Small intestine (tissue), 7 donors: ENCODE results near the gene CEP112. TPM values are rescaled to one million over a fixed set of nuclear protein-coding genes. Genes with fewer than 3 reads are reported as not detected.

Experiments used
- DNase-seq, 2 donors: peaks; one replicate each; pipeline versions ENCODE4 v3.0.0 to v3.0.0-alpha.2; 2013
- FAIRE-seq: peaks from 2 replicates; lab custom pipeline; 2012; peaks lifted over from hg19 to GRCh38; lab: Jason Lieb, UNC
- H3K27ac ChIP-seq, 3 donors: one replicate each; pipeline ENCODE4 v1.5.1; 2013; ENCODE audit warnings: low read length in 2 of 3, mild to moderate bottlenecking in 2 of 3, control low read depth in 1 of 3, inconsistent platforms in 1 of 3, low read depth in 1 of 3, moderate library complexity in 1 of 3
- H3K27me3 ChIP-seq, 3 donors: one replicate each; pipeline ENCODE4 v1.6.1; 2013; ENCODE audit warnings: low read length in 3 of 3, inconsistent platforms in 1 of 3; ENCODE audit not compliant: control insufficient read depth in 3 of 3, insufficient read depth in 3 of 3
- H3K36me3 ChIP-seq, 3 donors: one replicate each; pipeline ENCODE4 v1.6.1; 2013; ENCODE audit warnings: low read length in 3 of 3, inconsistent platforms in 1 of 3, low read depth in 1 of 3, mild to moderate bottlenecking in 1 of 3, moderate library complexity in 1 of 3; ENCODE audit not compliant: control insufficient read depth in 3 of 3, insufficient read depth in 2 of 3
- H3K4me1 ChIP-seq, 3 donors: one replicate each; pipeline ENCODE4 v1.6.1; 2013; ENCODE audit warnings: low read length in 2 of 3, inconsistent platforms in 1 of 3, low read depth in 1 of 3, mild to moderate bottlenecking in 1 of 3, moderate library complexity in 1 of 3; ENCODE audit not compliant: control insufficient read depth in 3 of 3, insufficient read depth in 2 of 3
- H3K4me3 ChIP-seq, 3 donors: one replicate each; pipeline ENCODE4 v1.5.1; 2013; ENCODE audit warnings: low read length in 3 of 3, control low read depth in 1 of 3, inconsistent platforms in 1 of 3, low read depth in 1 of 3, mild to moderate bottlenecking in 1 of 3, moderate library complexity in 1 of 3
- H3K9me3 ChIP-seq, 2 donors: one replicate each; pipeline ENCODE4 v1.6.1; 2013; ENCODE audit warnings: low read depth in 1 of 2, low read length in 1 of 2; ENCODE audit not compliant: control insufficient read depth in 2 of 2, insufficient read depth in 1 of 2
- WGBS, 3 donors: extraction: QIAGEN DNeasy Blood & Tissue Kit; methylation state at CpG; one replicate each; pipeline ENCODE4 v1.1.7; 2013; 5-methylcytosine and 5-hydroxymethylcytosine counted together
- polyA plus RNA-seq, 4 donors: library from polyadenylated mRNA; stranded (reverse) in 3 of 4; unstranded in 1 of 4; fragments of 200-250 nt in 3 of 4; fragments of 120-200 nt in 1 of 4; gene quantifications; one replicate each; pipeline versions ENCODE4 v1.2.1 to v1.2.3, GENCODE V29; 2013
- donor health status: healthy with polysubstance abuse.
- donor health status: control.
- donor health status: control.
- donor health status: Bipolar disorder and iron deficiency.
- donor health status: healthy.

The CEP112 gene
- polyA plus RNA-seq, 4 donors, result 2.4 to 3.6 (median 3.5) TPM; not detected in 1

DNA sequence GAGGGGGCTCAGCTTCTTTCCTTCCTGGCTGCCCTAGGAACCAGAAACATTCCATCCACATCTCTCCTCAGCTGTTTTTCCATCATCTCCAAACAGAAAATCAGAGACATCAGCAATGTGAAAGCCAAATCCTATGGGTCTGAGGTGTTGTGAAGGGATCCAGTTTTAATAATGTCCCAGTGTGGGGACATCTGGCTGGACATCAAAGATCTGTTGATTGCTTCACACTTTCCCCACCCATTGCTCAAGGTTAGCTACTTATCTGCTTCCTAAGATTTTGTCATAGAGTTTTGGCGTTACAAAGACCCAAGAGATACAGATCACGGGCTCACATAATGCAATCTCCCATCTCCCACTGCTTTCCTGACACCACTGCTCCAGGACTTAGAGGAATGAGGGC, 582.6 kb downstream of the CEP112 start:
- WGBS, 3 donors, result 63 to 84% (median 68%) methylated on average over 2 of the region's 2 CpGs
- H3K4me1 ChIP-seq, result no peaks in the 10 kb centered on the region
- DNase-seq (no peak), FAIRE-seq (no peak)
- H3K27me3 ChIP-seq, result no peaks in the 10 kb centered on the region
- no peak overlapping the region for H3K4me3 ChIP-seq
- no peaks in the 10 kb centered on the region for H3K36me3 ChIP-seq
- no peaks in the 10 kb centered on the region for H3K9me3 ChIP-seq
- H3K27ac ChIP-seq, result no peak overlapping the region

DNA sequence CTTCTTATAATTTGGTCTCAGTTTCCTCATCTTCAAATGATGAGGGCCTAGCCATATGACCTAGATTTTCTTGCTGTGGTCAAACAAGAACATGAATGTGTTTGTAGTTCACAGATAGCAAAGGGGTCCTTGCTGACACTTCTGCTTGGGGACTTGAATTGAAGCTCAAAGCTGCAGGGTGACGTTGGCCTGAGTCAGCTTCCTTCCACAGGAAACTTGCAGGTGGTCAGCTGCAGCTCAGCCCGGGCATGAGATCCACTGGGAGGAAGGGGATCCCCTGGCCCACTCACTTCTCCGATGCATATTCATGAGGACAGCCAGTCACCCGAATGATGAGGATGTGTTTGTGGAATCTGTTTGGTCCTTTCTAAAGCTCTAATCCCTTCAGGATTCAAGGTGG, 587.9 kb downstream of the CEP112 start:
- Histone ChIP-seq H3K27ac (no peak overlapping the region), H3K36me3 (no peaks in the 10 kb centered on the region)
- no peak for FAIRE-seq

DNA sequence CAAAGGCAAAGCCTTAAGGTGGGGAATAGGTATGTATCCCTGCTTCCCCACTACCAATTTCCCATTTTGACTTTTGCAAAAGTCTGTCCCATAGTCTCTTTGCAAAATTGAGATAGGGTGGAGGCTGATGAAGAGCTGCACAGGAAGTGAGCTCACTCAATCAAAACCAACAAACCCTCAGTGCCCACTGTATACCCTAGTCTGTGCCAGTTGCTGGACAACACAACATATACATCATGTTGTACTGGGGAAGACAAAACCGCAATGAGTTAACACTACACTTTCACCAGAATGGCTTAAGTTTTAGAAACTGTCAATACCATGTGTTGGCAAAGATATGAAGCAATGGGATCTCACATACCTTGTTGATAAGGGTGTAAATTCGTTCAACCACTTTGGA, 590.1 kb downstream of the CEP112 start:
- Histone ChIP-seq H3K9me3 (no peaks in the 10 kb centered on the region), H3K4me3 (no peak overlapping the region), H3K36me3 (no peaks in the 10 kb centered on the region), H3K4me1 (no peaks in the 10 kb centered on the region), H3K27ac (no peak overlapping the region), H3K27me3 (no peaks in the 10 kb centered on the region)
- no peak for DNase-seq
- 78 to 89% (median 85%) methylated on average over 2 of the region's 2 CpGs for WGBS, 3 donors
- no peak for FAIRE-seq

More for the DNA sequence above, 587.9 kb downstream of the CEP112 start:
- Histone ChIP-seq H3K9me3 (no peaks in the 10 kb centered on the region), H3K4me3 (no peak overlapping the region), H3K27me3 (no peaks in the 10 kb centered on the region), H3K4me1 (no peaks in the 10 kb centered on the region)
- no peak for DNase-seq
- WGBS, 3 donors, result 58 to 72% (median 62%) methylated on average over 4 of the region's 4 CpGs

DNA sequence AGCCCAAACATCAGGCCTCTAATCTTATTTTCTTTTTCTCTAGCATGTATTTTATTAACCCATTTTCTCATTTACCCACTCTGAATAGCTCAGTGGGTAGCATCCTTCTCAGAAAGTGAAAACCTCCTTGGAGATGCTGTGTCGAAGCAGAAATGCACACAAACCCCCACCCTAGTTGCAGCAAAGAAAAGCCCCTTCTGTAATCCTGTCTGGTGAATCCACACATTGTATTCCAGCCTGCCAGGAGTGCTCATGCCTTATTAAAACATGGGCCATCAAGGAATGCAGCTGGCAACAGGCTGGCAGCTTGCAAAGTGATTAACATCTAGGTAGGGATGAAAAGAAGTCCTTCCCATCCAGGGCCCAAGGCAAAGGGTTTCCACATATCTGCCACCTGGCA, 590.8 kb downstream of the CEP112 start:
- Histone ChIP-seq H3K36me3 (no peaks in the 10 kb centered on the region), H3K9me3 (no peaks in the 10 kb centered on the region), H3K4me3 (no peak overlapping the region), H3K27ac (no peak overlapping the region), H3K4me1 (no peaks in the 10 kb centered on the region), H3K27me3 (no peaks in the 10 kb centered on the region)
- no peak for DNase-seq
- 83 to 100% (median 89%) methylated on average over 1 of the region's 1 CpG for WGBS, 3 donors
- FAIRE-seq, result no peak

DNA sequence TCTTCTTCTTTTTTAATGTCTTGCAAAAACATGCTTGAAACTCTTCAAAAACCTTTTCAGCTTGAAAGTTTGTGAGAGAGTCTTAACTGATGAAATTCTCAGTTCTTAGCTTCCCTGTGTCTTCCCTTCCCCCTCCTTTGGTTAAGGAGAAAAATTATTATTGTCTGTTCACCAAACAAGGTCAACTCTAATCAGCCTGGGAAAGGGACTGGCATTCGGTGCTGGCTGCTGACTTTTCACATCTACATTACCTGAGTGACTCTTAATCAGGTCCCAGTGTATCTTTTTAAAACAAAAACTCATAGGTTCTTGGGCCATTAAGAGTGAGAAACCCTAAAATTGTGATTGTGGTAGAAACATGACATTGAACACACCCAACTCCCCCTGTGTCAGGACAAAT, 591.4 kb downstream of the CEP112 start:
- Histone ChIP-seq H3K4me1 (no peaks in the 10 kb centered on the region), H3K27ac (no peak overlapping the region), H3K4me3 (no peak overlapping the region), H3K36me3 (no peaks in the 10 kb centered on the region), H3K9me3 (no peaks in the 10 kb centered on the region), H3K27me3 (no peaks in the 10 kb centered on the region)
- no peak for DNase-seq
- 23 to 47% (median 42%) methylated on average over 1 of the region's 1 CpG for WGBS, 3 donors
- FAIRE-seq, result no peak

DNA sequence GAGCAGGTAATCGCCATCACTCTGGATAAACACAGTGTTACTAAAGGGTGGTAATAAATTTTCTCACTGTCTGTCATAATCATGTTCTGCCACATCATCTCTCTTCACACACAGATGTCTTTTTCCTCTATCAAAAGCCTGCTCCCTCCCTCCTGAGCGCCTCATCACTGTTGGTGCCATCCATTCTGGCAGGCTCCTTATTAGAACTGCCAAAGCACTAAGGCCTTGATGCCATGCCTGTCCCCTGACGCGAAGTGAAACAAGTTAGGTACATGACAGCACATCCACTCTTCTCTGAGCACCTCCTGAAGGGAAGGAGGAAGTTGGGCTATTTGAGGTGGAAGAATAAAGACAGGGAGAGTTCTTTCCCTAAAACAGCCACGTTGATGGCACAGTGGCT, 592.3 kb downstream of the CEP112 start:
- Histone ChIP-seq H3K36me3 (no peaks in the 10 kb centered on the region), H3K9me3 (no peaks in the 10 kb centered on the region), H3K27me3 (no peaks in the 10 kb centered on the region), H3K27ac (no peak overlapping the region), H3K4me3 (no peak overlapping the region), H3K4me1 (no peaks in the 10 kb centered on the region)
- FAIRE-seq, result no peak
- no peak for DNase-seq
- WGBS, 3 donors, result 78 to 83% (median 82%) methylated on average over 5 of the region's 5 CpGs

DNA sequence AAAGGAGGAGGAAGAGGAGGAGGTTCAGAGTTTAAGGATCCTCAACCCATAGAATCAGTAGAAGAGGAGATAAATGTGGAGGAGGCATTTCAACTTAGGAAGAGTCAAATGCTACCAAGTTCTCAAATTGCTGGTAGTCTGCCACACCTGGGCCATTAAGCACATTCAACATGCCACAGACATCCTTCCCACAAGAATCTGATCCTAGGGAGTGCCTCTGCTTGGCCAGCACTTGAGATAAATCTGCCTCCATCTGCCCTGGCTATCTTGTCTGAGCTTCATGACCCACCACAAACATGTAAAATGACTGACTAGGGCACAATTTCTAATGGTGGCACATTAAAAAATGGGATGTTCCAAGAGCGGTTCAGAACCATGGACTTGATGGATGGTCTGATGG, 593.2 kb downstream of the CEP112 start:
- WGBS, 3 donors, result 96 to 100% (median 100%) methylated on average over 1 of the region's 1 CpG
- Histone ChIP-seq H3K4me3 (no peak overlapping the region), H3K9me3 (no peaks in the 10 kb centered on the region), H3K36me3 (no peaks in the 10 kb centered on the region), H3K27me3 (no peaks in the 10 kb centered on the region), H3K27ac (no peak overlapping the region), H3K4me1 (no peaks in the 10 kb centered on the region)
- FAIRE-seq (no peak), DNase-seq (no peak)

DNA sequence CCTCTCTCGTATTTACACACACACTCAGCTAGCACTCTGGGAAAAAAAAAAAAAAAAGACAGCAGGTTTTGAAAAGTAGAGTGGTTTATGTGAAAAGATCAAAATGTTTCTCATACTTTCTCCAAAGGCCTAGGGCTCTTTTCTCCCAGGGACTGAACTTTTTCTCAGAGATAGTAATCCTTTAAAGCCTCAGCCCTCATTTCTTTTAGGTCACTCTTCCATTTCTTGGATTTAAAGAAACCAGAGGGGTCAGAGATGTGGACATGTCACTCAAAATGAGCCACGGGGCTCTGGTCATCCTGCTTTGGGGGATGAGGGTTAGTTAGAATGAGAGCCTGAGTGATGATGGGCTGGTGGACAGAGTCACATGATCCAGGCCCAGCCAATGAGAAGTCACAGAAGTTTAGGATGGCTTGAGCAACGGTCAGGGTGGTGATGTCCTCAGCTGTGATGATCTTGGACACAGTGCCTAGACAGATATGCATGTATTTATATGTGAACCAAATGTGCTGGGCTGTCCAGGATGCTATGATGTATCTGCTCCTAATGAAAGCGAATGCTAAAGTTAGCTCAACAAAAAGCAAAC, 596.8 kb downstream of the CEP112 start:
- Histone ChIP-seq H3K9me3 (no peaks in the 10 kb centered on the region), H3K4me1 (no peaks in the 10 kb centered on the region), H3K27me3 (peaks cover 0 to 2% (median 0%) of the 10 kb centered on the region in 3 donors), H3K36me3 (no peaks in the 10 kb centered on the region), H3K27ac (no peak overlapping the region), H3K4me3 (no peak overlapping the region)
- no peak for DNase-seq
- 68 to 73% (median 70%) methylated on average over 4 of the region's 4 CpGs for WGBS, 3 donors
- no peak for FAIRE-seq
